Inferior parietal cortex (tissue), 1 donor: ENCODE measurements around the gene PIEZO2.

Source experiments
- DNase-seq: peaks from one replicate; pipeline ENCODE4 v3.0.0-alpha.2; 2016; ENCODE audit errors: extremely low spot score

The PIEZO2 gene

DNA sequence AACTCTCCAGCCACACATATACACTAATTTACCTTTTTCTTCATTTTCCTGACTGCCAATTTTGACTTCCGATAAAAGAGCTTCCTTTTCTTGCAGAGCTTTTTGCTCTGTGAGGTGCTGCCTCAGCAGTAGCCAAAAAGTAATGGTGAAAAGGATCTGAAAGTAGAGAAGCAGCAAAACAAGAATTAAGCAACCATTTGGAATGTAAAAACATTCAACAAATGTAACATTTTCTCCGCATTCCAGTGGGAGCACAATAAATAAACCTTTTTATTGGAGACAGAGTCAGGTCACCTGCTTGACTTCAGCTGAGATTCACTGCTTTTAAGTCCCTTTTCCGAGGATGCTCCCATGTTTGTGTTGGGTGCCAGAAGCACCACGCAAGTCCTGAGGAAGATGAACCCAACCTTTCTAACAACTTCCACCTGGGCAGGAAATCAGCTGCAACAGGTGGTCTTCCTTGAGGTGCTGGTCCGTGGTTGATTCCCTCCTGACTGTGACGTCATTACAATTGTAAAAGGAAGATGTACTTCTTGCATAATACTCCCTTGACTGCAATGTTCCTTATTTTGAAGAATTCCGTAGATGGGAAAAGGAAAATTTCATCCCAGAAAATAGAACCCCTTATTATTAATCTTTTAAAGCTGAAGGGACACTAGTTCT, 358.1 kb downstream of the PIEZO2 start:
- DNase-seq, result no peak

DNA sequence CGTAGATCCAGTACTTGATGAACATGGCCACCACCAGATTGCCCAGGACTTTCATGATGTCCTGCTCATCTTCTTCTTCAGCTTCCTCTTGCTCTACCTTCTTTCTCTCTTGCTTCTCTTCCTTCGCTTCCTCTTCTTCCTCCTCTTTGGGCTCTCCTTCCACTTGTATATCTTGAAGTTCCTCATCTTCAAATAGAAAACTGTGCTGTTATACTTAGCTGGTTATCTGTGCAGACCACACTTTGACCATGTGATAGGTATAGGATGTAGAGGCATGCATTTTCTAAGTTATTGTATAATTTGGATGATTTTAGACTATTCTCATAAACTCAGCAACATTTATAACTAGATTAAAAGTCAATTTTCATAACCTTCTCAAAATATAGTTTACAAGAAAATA, 360.2 kb downstream of the PIEZO2 start:
- no peak for DNase-seq

DNA sequence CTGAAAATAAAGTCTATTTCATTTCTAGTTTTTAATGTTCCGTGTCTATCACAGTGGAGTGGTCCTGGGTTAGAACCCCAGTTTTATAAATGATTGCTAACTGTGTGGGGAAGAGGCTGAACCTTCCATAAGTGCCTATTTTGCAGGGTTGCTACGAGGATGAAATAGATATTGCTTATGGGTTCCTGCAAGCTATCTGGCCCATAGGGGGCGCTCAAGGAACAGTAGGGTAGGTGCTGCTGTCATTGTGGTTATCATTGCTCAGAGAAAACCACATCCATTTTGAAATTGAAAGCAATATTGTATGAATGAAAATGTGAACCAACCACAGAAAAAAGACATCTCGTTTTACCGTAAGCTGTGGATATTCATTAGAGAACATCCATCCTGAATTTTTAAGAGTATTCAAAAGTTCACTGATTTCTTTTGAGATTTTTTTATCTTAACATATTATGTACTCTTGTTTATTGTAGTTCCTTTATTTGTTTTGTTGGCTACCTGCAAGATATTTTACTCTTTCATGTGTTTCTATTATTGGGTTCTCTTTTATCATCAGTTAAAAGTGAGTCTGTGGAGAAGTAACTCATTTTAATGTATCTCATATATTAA, 362.0 kb downstream of the PIEZO2 start:
- DNase-seq, result peak; percentile 85

DNA sequence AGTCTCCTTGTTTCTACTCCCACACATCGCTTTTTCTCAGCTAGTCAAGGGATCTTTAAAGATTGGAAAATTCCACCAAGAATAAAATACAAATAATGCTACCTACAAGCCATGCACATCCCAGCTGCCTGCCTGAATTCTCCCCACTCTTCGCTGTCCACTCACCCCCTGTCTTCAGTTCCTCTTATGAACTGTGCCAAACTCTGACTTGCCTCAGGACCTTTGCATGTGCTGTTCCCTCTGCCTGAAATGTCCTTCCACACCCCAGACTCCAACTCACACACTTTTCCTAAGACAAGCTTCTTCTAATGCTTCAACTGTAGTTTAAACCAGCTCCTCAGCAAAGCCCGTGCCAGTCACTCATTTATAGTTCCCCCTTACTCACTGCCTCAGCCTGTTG, 363.6 kb downstream of the PIEZO2 start:
- DNase-seq, result no peak

DNA sequence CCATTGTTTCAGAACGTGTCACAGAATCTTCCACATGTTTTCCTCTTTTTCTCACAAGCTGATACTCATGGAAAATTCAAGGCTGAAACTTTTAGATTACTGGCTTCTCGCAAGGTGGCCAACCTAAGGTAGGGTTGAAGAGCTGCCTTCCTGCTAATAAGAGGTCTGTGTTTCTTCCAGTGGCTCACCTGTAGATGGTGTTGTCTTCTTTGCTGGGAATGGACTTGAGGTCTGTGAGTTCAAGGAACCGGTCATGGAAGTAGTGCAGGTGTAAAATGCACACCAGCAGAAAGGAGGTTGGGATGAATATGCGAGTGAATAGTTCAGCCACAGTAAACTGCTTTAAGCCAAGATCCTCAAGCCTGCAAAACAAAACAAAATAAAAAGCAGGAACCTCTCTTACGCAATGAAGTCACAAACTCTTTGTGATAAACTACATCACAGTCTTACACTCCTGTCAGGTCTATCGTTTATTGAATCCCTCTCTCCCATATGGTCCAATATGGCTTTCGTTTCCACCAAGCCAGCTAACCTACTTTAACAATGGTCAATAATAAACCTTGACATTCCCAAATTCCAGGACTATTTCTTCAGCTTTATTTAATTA, 364.7 kb downstream of the PIEZO2 start:
- DNase-seq, result no peak

DNA sequence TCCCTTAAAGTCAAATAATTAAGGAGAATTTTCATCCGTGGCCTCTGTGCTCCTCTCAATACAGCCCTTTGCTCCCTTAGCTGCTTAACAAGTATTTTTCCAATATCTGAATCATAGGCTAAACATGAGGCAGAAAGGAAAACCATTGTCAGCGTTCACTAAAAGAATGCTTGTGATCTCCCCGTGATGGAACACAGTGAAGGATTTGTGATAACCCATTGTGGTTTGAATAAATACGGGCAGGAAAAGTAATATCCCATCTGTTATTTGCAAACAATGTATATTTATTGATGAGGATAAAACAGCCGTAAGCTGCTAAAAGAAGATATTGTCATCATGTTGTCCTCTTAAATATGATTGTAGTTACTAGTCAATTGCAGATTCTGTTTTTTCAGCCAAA, 365.4 kb downstream of the PIEZO2 start:
- peak; percentile 54 for DNase-seq

DNA sequence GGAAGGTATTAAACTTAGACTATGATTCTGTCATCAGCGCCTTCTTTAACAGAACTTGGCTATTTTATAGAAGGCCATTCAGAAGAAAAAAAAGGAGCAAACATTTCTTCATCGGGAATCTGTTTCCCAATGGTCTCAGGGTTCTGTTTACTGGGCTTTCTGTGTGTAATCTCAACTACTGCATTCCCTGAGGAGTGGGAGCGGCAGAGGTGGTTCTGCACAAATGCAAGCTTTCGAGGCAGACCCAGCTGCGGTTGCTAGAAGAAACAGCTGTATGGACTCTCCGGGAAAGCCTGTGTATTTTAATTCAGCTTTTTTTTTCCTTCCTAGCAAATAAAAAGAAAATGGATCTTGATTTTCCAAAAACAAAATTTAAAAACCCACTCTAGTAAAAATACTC, 372.9 kb downstream of the PIEZO2 start:
- no peak for DNase-seq

DNA sequence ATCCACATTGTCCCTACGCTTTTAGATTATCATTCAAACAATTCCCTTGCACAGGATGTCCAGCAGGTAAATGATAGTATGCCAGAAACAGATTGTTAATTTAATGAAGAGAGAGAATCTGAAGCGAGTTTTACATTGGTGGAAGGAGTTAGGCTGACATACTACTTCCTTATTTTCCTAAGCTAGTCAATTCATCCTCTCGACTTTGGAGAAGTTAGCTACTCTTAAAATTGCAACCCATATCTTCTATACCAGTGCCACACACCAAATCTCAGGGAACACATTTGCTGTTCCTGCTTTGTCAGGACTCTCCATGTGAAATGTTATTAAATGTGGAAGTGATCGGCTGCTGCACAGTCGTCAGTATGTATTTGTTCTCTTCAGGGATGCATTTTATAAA, 374.3 kb downstream of the PIEZO2 start:
- DNase-seq, result no peak

DNA sequence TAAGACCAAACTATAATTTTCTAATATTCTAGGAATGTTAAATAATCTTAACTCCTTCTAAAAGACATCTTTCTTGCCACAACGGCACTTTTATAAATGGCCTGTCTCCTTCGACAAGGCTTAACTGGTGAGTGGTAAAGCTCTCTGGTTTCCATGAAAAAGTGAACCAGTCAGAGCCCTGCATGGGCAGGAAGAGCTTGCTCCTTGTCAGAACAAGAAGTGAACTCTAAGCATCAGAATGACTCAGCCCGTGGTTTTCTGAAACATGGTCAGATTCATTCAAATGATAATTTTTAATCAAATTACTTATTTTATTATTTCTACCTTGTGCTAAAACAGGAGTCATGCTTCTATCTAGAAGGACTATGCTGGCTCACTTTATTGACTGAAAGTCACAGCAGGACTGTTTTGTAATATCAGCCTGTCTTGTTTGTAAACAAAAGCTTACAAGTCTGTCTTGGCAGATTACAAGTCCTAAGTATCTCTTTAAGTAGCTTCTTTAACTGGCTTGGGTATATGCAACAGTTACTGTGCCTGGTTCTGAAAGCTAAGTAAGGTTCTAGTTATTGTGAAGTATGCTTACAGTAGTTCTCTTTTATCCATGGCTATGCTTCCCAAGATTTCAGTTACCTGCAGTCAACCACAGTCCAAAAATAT, 378.2 kb downstream of the PIEZO2 start:
- no peak for DNase-seq

DNA sequence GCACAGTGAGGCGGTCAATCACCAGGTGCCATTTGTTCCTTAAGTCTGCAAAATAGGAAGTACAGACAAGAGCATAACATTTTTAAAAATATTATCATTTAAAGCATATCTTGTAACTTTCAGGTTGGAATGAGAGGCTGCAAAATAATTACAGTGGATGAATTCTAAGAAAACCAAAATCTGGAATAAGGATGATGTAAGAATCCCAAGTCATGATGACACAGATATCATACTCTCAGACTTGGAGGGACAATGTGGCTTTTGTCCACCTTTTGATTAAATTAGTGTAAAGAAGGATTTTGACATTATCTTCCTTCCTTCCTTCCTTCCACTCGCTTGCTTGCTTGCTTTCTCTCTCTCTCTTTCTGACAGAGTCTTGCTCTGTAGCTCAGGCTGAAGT, 379.1 kb downstream of the PIEZO2 start:
- DNase-seq, result no peak

DNA sequence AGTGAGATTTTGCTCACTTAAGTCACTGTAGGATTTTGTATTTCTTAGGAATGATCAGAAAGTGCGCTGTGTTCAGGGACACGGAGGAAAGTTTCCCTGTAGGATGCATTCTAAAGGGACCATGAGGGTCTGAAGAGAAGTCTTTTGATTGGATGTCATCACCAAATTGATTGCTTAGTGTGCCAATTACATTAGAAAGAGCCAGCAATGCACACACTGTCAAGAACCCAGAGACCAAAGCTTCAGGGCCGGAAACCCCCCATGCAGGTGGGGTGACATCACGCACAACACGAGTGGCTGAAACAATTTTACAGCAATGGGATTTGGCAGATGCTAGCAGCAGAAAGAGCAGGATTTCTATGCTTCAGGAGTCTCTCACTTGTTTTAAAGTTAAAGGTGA, 381.1 kb downstream of the PIEZO2 start:
- no peak for DNase-seq

DNA sequence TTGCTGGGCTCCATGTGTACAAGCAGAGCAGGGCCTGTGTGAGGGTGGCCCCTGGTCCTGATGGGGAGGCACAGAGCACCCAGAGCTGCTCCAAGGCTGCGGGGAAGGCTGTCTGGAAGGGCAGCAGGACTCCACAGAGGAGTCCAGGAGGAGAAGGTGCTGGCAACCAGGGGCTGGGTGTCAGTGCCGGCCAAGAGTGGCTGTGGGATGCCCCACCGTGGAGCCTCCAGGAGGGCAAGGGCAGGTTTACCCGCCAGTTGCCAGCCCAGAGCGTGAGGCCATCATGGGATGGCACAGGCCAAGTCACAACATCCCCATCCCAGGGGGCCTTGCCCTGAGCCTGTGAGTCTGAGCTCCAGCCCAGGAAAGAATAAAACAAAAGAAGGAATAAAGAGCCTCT, 381.7 kb downstream of the PIEZO2 start:
- no peak for DNase-seq

DNA sequence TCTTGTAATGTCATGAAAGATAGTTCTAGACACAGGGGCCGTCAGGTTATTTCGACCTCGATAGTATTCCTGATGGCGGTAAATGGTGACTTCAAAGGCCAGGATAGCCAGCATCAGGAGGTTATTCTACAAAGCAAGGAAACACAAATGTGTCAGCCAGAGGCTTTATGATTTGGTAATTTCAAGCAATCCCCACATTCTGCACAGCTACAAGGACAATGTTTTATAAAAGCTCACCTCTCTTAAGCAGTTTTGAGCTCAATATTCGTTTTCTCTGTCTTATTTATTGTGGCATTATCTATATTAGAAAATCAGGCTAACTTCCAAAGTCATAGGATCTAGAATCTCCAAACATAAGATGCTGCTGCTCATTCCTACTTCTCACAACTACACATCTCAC, 388.4 kb downstream of the PIEZO2 start:
- no peak for DNase-seq

DNA sequence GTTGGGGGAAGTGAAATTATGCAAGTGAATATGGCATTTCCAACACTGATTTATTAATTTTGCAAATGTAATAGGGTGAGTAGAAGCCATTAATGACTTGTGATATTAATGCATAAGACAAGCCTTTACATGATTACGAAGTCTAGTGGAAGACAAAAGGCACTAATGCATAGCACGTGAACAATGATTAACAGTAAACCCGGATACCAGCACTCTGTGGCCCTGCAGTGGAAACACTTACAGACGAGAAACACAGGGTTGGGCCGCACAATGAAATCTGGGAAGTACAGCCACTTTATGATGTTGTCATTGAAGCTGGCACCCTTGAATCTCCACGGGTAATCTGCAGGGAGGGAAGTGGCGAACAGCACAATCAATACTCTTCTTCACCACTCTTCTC, 390.1 kb downstream of the PIEZO2 start:
- no peak for DNase-seq

DNA sequence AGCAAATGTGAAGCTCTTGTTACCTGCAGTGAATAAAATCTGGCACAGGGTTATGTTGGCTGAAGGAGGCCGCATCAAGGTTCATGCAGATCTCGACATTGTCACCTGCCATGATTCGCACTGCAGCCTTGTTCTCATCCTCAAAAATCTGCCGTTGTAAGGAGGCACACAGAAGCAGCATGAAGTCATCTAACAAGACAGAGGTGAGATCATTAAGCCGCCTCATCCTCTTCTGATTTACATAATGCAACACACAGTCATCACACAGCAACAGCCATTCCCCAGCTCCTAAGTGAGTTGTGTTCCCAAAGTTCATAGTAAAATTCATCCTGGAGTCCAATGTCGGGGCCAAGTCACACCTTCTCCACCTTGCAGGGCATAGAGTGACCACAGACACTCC, 391.4 kb downstream of the PIEZO2 start:
- no peak for DNase-seq

DNA sequence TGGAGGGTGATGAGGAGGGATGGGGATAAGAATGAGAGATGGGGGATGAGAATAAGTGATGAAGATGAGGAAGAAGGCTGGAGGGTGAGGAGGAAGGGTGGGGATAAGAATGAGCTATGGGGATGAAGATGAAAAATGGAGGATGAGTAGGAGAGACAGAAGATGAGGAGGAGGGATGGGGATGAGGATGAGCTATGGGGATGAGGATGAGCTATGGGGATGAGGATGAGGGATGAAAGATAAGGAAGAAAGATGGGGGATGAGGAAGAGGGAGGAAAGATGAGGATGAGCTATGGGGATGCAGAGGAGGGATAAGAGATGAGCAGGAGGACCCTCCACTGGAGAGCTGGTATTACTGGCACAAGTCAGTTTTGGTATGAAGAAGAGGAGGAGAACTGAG, 392.0 kb downstream of the PIEZO2 start:
- no peak for DNase-seq

DNA sequence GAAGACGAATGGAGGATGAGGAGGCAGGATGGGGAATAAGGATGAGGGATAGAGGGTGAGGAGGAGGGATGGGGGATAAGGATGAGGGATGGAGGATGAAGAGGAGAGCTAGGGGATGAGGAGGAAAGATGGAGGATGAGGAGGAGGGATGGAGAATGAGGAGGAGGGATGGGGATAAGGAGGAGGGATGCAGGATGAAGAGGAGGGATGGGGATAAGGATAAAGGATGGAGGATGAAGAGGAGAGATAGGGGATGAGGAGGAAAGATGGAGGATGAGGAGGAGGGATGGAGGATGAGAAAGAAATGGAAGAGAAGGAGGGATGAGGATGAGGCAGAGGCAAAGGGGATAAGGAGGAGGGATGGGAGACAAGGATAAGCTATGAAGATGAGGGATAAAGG, 393.5 kb downstream of the PIEZO2 start:
- DNase-seq, result no peak

DNA sequence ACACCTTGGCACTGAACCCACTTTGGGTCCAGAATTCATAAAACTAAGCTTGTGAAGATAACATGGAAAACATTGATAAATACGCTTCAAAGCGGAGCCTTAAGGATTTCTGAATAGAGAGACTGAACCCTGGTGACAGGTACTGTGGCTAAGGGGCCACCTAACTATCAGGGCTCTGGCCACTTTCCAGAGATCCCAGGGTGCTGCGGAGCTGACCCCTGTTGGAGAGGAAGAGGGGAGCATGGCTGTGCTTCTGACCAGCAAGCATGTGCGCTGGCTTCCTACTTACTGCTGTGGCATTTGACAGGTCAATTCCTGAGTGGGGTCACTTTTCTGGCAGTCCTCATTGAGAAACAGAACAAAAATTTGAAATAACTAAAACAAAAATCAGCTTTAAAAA, 395.2 kb downstream of the PIEZO2 start:
- no peak for DNase-seq

DNA sequence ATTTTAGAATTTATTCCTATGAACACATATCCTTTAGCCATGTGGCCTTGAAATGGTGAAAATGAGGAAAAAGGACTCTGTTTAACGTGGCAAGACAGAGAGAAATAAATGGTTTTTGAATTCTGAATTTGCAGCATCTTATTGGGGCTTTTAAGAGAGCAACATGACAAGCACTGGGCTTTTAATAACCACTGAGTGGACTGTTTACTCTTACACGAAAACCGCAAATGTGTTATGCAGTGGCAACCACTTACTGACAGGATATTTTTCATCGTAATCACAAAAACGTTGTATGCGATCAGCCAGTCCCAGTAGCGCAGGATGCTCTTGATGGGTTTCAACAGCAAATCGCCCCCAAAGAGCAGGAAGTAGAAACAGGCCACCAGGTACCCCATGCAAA, 397.0 kb downstream of the PIEZO2 start:
- no peak for DNase-seq

DNA sequence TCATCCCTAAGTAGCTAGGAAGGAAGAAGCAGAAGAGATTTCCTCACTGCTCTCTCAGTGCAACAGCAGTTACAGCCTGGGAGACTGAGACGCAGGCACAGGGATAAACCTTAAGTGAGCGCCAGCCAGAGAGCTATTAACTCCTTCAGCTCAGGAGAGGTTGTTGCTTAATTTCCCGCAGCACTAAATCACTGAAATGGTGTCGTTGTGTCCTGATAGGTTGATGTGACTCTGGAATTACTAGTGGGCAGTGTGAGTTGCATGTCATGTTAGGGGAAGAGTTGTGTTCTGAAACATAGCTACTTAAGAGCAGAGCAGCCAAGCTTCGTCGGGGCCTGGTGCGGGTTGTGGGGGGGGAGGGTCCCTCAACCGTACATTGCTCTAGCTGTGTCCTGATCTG, 397.7 kb downstream of the PIEZO2 start:
- DNase-seq, result no peak

DNA sequence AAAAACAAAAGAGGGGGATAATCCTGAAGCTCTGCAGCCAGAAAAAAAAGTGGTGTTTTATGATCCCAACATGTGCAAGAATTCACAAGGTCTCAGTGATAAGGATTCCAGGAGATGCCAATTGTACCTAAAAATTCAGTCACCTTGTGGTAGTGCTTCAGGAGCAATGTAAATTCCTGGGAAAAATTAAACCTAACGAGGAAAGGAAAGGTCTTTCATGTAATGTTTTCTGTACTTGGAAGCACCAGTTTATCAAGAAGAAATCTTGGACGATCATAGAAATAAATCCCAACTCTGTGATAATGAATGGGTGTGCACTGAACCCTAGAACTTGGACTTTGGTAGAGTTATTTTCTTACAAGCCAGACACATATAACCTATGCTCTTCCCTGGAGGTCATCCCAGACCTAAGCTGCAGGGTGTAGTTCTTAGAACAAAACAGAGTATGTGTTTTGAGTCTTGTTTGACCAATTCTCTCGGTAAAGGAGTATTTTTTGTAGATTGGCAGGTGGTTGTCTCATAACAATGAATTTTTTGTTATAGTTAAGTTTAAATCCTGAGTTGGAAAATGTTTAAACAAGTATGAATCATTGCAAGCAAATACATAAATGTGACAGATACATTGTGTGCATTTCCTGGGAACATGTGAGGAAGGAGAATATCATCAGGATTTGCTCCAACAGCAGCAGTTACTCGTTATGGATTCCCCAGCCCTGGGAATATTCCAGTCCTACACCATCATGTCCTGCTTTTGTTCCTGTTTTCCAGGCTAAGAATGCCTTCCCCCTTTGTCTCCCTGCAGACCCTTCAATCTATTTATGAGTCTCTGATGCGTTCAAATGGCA, 399.0 kb downstream of the PIEZO2 start:
- peak; percentile 32 for DNase-seq

DNA sequence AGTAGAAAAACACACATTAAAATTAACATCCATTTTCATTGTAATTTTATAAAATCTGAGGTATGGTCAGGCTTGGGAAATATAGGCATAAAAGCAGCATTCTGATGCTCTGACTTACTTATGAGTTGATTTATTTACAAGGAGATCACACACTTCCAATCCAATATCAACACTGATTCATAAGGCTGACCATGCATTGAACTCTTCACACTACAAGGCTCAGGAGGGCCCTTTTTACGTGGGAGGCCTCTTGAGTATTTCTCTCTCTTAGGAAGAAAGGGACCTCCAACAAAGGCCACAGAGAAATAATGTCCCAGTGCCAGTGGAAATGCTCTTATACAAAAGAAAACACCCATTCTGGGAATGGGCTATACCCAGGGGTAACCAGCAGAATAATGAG, 400.7 kb downstream of the PIEZO2 start:
- no peak for DNase-seq
